ENCODE data around the gene VEGFB.

Gene VEGFB

DNA sequence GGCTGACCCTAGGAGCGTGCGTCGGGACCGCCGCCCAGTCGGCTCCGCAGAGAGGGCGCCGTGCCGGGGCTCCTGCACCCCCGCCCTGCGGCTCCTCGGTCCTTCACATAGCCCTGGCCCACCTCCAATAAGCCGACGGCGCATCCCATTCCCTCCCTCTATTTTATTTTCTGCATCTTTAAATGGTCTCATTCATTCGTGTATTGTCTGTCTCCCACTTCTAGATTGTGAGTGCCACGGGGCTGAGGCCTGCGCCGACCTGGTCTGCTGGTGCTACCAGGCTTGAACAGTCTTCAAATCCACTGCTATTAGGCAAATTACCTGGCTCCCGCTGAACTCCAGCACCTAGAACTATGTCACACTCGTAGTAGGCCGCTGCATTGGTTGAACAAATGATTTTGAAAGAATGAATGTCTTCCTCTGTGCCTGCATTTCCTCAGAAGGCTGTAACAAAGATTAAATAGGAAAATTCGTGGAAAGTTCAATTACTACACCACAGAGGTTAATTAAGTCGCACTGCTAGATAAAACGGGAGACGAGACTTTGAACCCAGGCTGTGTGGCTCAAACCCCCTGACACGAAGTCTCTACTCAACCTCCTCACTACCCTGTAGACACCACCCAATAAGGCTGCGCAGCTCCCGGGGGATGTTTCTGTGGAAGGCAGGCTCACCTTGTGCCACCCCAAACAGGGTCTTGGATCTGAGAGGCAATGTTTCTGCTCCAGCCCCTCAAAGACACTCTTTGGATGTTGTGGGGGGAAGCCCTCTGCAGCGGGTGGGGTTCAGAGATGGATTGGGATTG, 13.5 kb downstream of the VEGFB start:
- DNase-seq = no peak

DNA sequence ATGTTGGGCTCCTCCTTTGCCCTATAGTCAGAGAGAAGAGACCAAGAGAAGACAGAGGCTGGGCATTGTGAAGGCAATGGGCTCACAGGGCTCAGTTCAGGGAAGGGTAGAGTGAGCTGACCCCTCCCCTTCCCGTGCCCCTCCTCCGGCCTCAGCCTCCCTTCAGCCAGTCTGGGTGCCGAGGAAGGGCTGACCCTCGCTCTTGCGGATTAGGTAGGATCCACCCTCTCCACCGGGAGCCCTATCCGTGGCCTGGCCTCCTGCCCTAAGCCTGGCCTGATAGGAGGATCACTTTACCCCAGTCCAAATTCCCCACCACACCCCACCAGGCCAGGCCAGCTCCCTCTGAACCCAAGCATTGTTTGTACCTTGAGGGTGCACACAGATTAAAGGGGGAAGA, 14.2 kb downstream of the VEGFB start:
- no peak for DNase-seq

DNA sequence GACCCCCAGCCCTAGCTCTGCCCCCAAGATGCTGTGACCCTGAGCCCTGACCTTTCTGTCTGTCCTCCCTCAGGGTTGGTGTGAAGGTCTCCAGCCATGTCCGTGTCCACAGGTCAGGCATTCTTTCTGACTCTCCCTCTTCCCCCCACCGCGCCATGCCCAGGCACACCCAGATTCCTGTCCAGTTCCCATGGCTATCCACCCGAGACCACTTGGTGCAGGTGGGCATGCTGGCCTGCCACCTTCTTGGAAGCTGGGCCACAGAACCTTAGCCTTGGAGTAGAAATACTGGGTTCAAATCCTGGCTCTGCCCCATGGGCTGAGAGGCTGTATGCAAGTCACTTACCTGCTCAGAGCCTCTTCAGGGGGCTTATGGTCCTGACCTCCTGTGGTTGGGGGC, 14.7 kb downstream of the VEGFB start:
- DNase-seq = no peak

GRCh38 chr11:64249563-64250414, 15.4 kb downstream of the VEGFB start:
- DNase-seq = no peak

- DNase-seq = no peak
Observed at GRCh38 chr11:64250415-64251015, 16.1 kb downstream of the VEGFB start.

DNA sequence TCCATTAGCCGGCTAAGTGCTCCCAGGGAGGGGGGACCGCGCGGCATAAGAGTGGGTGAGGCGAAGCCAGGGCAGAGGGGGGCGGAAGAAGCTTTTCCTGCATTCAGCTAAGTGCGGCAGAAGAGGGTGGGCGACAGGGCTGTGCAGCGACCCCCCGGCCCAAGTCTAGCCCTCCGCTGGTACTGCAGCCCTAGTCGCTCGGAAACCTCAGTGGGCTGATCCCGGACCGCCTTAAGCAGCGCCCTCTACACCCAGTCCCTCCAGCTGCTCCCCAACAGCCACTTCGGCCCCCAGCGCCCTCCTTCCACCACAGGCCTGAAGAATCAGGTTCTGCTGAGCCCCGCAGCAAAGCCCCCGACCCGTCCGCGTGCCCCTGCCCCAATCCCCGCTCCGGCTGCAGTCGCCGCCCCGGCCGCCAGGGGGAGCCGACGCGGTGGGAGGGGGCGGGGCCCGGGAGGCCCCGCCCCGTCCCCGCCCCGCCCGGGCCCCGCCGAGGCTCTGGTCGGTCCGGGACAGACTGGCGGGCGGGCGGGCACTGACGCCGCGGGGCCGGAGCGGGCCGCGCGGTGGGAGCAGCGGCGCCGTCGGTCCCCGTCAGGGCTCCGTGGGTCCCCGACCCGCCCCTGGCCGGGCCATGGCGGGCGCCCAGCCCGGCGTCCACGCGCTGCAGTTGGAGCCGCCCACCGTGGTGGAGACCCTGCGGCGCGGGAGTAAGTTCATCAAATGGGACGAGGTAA, 16.8 kb downstream of the VEGFB start, which contains the start of gene PLCB3:
Gene PLCB3, plus strand, starts transcription at position 515 of the 737 bp plus-strand sequence. Its CDS starts 120 bp downstream, at position 635.
- DNase-seq = peak; percentile 49

DNA sequence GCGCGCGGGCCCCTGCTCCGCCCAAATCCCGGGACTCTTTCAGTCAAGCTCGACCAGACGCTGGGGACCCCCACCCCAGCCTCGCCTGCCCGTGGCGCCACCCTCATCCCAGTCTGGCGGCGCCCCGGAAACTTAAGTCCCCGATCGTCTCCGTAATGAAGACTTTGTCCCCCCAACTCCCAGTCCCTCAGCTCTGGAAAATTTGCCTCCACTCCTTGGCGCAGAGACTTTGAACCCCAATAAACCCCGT, 17.3 kb downstream of the VEGFB start:
- DNase-seq = no peak

DNA sequence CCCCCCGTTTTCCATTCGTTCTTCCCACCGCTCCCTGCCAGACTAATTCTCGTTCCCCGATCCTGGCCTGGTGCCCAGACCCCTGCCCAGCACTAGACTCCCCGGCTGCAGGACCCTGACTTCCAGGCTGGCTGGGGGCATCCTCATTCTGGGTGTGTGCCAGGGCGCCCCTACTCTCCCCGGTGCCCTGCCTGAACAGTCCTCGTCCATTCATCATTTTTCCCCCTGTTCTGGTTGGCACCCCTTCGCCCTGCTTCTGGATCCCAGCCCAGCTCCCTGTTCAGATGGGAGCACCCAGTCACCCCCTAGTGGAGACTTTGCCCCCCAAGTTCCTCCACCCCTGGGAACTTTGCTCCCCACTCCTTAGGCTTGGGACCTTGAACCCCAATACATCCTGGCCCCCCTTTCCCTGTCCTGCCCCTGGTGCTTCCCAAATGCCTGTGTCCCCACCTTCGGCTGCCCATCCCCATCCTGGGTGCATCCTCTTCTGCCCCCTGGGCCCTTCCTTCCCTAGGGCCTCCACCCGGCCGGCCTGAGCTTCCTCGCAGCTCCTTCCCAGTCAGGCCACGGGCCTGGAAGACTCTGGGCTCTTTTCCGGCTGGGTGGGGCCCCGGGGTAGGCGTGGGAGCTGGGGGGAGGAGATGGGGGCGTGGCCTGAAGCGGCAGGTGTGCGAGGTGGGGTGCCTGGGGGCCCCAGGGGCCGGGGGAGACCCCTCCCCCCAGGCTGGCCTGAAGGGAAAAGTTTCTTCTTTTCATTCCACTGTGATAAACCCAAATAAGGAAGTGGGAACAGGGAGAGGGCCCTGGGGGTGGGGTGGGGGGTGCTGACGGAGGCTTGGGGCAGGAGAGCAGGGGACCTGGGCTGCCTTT, 17.9 kb downstream of the VEGFB start:
- DNase-seq = peak; percentile 44

DNA sequence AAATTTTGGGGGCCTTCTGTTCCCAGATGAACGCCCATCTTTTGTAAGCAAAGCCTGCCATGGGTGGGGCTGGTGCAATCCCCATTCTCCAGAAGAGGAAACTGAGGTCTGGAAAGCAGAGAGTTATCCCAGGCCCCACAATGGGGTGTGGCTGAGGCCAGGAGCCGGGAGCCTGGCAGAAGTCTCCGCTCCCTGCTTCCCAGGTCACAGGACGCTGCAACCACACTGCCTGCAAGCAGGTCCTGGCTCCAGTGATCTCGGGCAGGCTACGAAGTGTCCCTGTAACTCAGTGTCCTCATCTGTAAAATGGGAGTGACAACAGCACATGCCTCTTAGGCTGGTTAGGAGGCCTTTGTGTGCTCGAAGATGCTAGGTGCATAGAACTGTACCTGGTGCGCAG, 18.7 kb downstream of the VEGFB start:
- no peak for DNase-seq

GRCh38 chr11:64253481-64253880, 19.1 kb downstream of the VEGFB start:
- DNase-seq = peak; percentile 37

DNA sequence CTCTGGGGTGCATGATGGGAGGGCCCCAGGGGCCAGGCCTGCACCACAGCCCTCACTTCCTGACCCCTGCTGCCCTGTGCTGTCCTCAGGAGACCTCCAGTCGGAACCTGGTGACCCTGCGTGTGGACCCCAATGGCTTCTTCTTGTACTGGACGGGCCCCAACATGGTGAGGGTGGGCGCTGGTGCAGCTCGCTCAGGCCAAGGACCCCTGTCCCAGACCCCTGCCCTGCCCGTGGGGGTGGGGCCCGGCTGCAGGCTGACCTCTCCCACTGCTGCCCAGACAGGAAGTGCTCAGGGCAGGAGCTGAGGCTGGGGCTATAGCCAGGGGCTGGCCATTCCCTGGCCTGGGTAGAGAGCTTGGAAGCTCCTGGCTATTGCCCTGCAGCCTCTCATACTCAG, 19.9 kb downstream of the VEGFB start:
- no peak for DNase-seq

DNA sequence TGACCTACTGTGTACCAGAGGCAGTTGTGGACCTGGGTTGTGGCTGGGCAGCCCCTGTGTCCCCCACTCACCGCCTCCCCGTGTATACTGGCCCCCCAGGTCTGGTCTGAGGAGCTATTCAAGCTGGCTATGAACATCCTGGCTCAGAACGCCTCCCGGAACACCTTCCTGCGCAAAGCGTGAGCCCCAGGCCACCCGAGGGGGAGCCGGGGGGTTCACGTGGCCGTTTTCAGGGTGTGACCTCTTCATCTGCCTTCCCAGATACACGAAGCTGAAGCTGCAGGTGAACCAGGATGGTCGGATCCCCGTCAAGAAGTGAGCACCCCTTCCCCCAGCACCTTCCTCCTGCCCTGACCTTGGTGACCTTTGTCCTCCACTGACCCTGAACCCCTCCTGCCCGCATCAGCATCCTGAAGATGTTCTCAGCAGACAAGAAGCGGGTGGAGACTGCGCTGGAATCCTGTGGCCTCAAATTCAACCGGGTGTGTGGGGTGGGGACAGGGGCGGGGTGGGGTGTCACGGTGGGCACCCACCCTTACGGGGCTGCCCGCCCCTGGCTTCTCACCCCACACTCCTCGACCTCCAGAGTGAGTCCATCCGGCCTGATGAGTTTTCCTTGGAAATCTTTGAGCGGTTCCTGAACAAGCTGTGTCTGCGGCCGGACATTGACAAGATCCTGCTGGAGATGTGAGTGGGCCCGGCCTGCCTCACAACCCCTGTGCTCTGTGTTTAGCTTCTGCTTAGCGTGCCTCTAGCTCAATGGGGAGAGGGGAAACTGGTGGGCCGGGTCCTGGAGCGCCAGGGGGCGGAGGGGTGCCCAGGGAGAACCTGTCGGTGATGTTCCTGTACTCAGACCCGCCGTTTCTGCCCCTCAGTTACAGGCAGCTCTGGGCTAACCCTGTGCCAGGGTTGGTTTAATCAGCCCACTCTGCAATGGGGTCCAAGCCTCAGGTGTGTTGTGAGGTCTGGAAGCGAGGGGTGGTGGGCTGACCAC, 21.0 kb downstream of the VEGFB start:
- no peak for DNase-seq

DNA sequence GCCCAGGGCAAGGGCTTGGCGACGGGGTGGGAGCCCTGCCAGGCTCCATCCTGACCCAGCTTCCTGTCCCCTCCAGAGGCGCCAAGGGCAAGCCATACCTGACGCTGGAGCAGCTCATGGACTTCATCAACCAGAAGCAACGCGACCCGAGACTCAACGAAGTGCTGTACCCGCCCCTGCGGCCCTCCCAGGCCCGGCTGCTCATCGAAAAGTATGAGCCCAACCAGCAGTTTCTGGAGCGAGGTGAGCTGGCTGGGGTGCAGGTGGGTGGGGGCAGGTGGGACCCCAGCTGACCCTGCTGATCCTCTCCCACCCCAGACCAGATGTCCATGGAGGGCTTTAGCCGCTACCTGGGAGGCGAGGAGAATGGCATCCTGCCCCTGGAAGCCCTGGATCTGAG, 21.9 kb downstream of the VEGFB start:
- DNase-seq = no peak

DNA sequence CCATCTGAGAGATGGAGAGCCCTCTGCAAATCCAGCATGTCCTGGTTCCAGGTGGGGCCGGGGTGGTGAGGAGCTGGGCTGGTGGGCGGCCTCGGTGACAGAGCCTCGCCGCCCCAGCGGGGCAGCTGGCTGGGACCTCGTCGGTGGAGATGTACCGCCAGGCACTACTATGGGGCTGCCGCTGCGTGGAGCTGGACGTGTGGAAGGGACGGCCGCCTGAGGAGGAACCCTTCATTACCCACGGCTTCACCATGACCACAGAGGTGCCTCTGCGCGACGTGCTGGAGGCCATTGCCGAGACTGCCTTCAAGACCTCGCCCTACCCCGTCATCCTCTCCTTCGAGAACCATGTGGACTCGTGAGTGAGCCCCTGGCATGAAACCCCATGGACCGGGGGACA, 24.0 kb downstream of the VEGFB start:
- no peak for DNase-seq

DNA sequence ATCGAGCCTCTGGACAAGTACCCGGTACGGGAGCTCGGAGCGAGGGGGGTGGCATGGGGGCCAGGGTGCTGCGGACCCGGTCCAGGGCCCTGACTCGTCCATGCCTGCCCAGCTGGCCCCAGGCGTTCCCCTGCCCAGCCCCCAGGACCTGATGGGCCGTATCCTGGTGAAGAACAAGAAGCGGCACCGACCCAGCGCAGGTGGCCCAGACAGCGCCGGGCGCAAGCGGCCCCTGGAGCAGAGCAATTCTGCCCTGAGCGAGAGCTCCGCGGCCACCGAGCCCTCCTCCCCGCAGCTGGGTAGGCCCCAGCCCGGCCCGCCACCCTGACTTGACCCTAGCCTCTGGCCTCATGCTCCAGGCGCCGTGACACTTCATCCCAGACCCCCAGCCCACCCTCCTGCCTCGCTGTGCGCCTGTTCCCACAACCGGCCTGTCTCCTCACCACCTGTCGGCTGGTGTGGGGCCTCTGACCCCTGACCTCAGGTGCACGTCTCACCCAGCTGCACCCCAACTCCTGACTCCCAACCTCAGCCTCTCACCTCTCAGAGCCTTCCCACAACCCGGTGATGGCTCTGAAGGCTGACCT, 24.7 kb downstream of the VEGFB start:
- no peak for DNase-seq

GRCh38 chr11:64259533-64260067, 25.2 kb downstream of the VEGFB start:
- no peak for DNase-seq

GRCh38 chr11:64260147-64260708, 25.8 kb downstream of the VEGFB start:
- DNase-seq = no peak

- no peak for DNase-seq
Observed at GRCh38 chr11:64261556-64262080, 27.2 kb downstream of the VEGFB start.

- no peak for DNase-seq
Observed at GRCh38 chr11:64262271-64263002, 28.1 kb downstream of the VEGFB start.

Data from fibroblast of skin of back (primary cell).